TTC549 (cell line): ENCODE data around the gene EYS.

Source experiments
- FAIRE-seq: peaks from 2 replicates; lab custom pipeline; 2012; peaks lifted over from hg19 to GRCh38; lab: Jason Lieb, UNC

The EYS gene

GRCh38 chr6:65202738-65203137, 504.3 kb downstream of the EYS start:
- FAIRE-seq: no peak

GRCh38 chr6:65199683-65200082, 507.3 kb downstream of the EYS start:
- no peak for FAIRE-seq

- no peak for FAIRE-seq
Observed at GRCh38 chr6:65199121-65199520, 507.9 kb downstream of the EYS start.

GRCh38 chr6:65191471-65191870, 515.6 kb downstream of the EYS start:
- FAIRE-seq: no peak

GRCh38 chr6:65189236-65189881, 517.7 kb downstream of the EYS start:
- no peak for FAIRE-seq

GRCh38 chr6:65186826-65187225, 520.2 kb downstream of the EYS start:
- no peak for FAIRE-seq

- no peak for FAIRE-seq
Observed at GRCh38 chr6:65182681-65183080, 524.3 kb downstream of the EYS start.

- FAIRE-seq: no peak
Observed at GRCh38 chr6:65170273-65170672, 536.8 kb downstream of the EYS start.

- FAIRE-seq: no peak
Observed at GRCh38 chr6:65161661-65162060, 545.4 kb downstream of the EYS start.

GRCh38 chr6:65157025-65157424, 550.0 kb downstream of the EYS start:
- no peak for FAIRE-seq

GRCh38 chr6:65155083-65155482, 551.9 kb downstream of the EYS start:
- no peak for FAIRE-seq

GRCh38 chr6:65149841-65150240, 557.2 kb downstream of the EYS start:
- FAIRE-seq: no peak

- no peak for FAIRE-seq
Observed at GRCh38 chr6:65148839-65149238, 558.2 kb downstream of the EYS start.

GRCh38 chr6:65135567-65135966, 571.5 kb downstream of the EYS start:
- no peak for FAIRE-seq

GRCh38 chr6:65126667-65127066, 580.4 kb downstream of the EYS start:
- FAIRE-seq: no peak

- FAIRE-seq: no peak
Observed at GRCh38 chr6:65123521-65123920, 583.5 kb downstream of the EYS start.

- no peak for FAIRE-seq
Observed at GRCh38 chr6:65117817-65118409, 589.1 kb downstream of the EYS start.

GRCh38 chr6:65116326-65116725, 590.7 kb downstream of the EYS start:
- FAIRE-seq: no peak

- FAIRE-seq: no peak
Observed at GRCh38 chr6:65113581-65113980, 593.4 kb downstream of the EYS start.

- FAIRE-seq: no peak
Observed at GRCh38 chr6:65112435-65112834, 594.6 kb downstream of the EYS start.

GRCh38 chr6:65110031-65110430, 597.0 kb downstream of the EYS start:
- FAIRE-seq: no peak

GRCh38 chr6:65098349-65098748, 608.7 kb downstream of the EYS start:
- FAIRE-seq: no peak

GRCh38 chr6:65091561-65091960, 615.5 kb downstream of the EYS start:
- no peak for FAIRE-seq

GRCh38 chr6:65088575-65088974, 618.5 kb downstream of the EYS start:
- no peak for FAIRE-seq
